GM11168 (cell line): Measurements from ENCODE around the gene JUNB.

ENCODE experiments used
- in situ Hi-C: fragments of 300-500 bp; cut with MboI; formaldehyde crosslinking; loops from one replicate; pipeline ENCODE4 v1.12.0; 2022; ENCODE audit warnings: low sequenced_read_pairs; ENCODE audit not compliant: unreplicated experiment

JUNB gene

GRCh38 chr19:12772323-12772722 is 19.0 kb upstream of the JUNB start:
- in situ Hi-C loops = no loop called here

- in situ Hi-C loops = no loop called here
These were observed 17.7 kb upstream of the JUNB start for GRCh38 chr19:12773571-12773970.

GRCh38 chr19:12774588-12775555 is 16.4 kb upstream of the JUNB start, which contains the start of gene HOOK2:
TSS of gene HOOK2 (minus strand) at chr19:12775552. CDS start at chr19:12775449, 103 bp downstream.
- in situ Hi-C loops = no loop called here

GRCh38 chr19:12777217-12778016 is 13.9 kb upstream of the JUNB start:
- in situ Hi-C loops = no loop called here

GRCh38 chr19:12778017-12778904 is 13.0 kb upstream of the JUNB start:
- in situ Hi-C loops = no loop called here

GRCh38 chr19:12778905-12779161 is 12.5 kb upstream of the JUNB start:
- in situ Hi-C loops = no loop called here

GRCh38 chr19:12779162-12779993 is 11.9 kb upstream of the JUNB start:
- in situ Hi-C loops = no loop called here

GRCh38 chr19:12782174-12782423 is 9.2 kb upstream of the JUNB start:
- in situ Hi-C loops = no loop called here

GRCh38 chr19:12782424-12783290 is 8.6 kb upstream of the JUNB start:
- in situ Hi-C loops = no loop called here

- in situ Hi-C loops = no loop called here
These were observed 7.9 kb upstream of the JUNB start for GRCh38 chr19:12783291-12783848.

- in situ Hi-C loops = no loop called here
These were observed 7.4 kb upstream of the JUNB start for GRCh38 chr19:12783849-12784393.

- in situ Hi-C loops = no loop called here
These were observed 6.9 kb upstream of the JUNB start for GRCh38 chr19:12784394-12784870.

GRCh38 chr19:12784871-12785430 is 6.3 kb upstream of the JUNB start:
- in situ Hi-C loops = no loop called here

- in situ Hi-C loops = no loop called here
These were observed 5.8 kb upstream of the JUNB start for GRCh38 chr19:12785431-12786031.

- in situ Hi-C loops = no loop called here
These were observed 5.0 kb upstream of the JUNB start for GRCh38 chr19:12786141-12786870.

GRCh38 chr19:12786952-12787351 is 4.3 kb upstream of the JUNB start:
- in situ Hi-C loops = no loop called here

GRCh38 chr19:12787458-12787857 is 3.8 kb upstream of the JUNB start:
- in situ Hi-C loops = no loop called here
